22Rv1 (cell line): ENCODE measurements around the gene FLOT2.

Source experiments
- ZFX ChIP-seq: fragments of 450-650 bp; IDR thresholded peaks from 2 replicates; pipeline ENCODE4 v1.6.1; 2017; ENCODE audit warnings: antibody characterized with exemption, borderline replicate concordance
- TF ChIP-seq, protein P1 (sequence below): fragments of 450-650 bp; IDR thresholded peaks from 2 replicates; pipeline ENCODE4 v1.5.1; 2017; ENCODE audit warnings: mild to moderate bottlenecking

DNA sequence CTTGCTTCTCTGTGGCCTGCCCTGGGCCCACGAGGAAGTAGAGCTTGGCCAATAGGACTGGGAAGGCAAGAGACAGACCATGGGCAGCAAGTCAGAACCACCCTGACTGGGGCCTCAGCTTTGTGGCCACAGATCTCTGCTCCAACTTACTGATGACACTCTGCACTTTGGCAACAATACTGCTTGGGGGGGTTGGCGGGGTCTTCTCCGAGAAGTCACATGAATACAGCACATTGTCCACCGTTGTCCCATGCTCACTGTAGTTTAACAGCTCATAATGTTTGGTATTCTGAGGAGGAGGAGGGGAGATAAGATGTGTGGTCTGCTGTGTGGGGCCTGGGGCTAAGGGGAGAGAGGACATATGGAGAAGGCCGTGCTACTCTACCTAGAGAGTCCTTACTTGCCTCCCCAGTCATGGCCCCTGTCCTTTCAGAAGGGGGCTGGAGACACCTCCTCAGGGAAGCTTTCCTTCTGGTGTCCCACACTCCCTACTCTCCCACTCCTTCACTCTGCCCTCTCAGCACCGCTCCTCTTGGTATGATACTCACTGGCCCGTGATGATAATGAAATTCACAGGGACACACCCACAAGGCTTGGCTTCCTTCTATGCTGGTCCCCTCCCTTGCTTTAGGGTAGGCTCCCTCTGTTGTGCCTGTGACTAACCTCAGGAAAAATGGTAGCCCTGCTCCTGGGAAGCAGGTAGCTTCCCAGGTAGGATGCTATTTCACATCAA is 9.3 kb upstream of the FLOT2 start:
- TF ChIP-seq, protein P1, sequence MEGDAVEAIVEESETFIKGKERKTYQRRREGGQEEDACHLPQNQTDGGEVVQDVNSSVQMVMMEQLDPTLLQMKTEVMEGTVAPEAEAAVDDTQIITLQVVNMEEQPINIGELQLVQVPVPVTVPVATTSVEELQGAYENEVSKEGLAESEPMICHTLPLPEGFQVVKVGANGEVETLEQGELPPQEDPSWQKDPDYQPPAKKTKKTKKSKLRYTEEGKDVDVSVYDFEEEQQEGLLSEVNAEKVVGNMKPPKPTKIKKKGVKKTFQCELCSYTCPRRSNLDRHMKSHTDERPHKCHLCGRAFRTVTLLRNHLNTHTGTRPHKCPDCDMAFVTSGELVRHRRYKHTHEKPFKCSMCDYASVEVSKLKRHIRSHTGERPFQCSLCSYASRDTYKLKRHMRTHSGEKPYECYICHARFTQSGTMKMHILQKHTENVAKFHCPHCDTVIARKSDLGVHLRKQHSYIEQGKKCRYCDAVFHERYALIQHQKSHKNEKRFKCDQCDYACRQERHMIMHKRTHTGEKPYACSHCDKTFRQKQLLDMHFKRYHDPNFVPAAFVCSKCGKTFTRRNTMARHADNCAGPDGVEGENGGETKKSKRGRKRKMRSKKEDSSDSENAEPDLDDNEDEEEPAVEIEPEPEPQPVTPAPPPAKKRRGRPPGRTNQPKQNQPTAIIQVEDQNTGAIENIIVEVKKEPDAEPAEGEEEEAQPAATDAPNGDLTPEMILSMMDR = no peak
- no peak for TF ChIP-seq ZFX
